Heart left ventricle (tissue), 16 donors: ENCODE results near the gene FTCDNL1. TPM values are rescaled to one million over a fixed set of nuclear protein-coding genes. Genes with fewer than 3 reads are reported as not detected.

Experiments used
- ATAC-seq, 4 donors: fragments of 200-7000 bp; cut with Tn5 transposase; one replicate each; pipeline ENCODE4 v1.9.1; 2020 to 2022; ENCODE audit warnings: moderate library complexity in 4 of 4, mild to moderate bottlenecking in 3 of 4, moderate number of reproducible peaks in 1 of 4
- DNase-seq, 5 donors: peaks; one replicate each; pipeline ENCODE4 v3.0.0-alpha.2; 2020
- H3K27ac ChIP-seq, 12 donors: fragments of 200-600 bp; sonication (generic) in 4 of 12; one replicate each; pipeline versions ENCODE4 v1.5.0 to v1.8.0; 2016 to 2022; ENCODE audit warnings: mild to moderate bottlenecking in 2 of 12
- H3K27me3 ChIP-seq, 9 donors: fragments of 200-600 bp; sonication (generic) in 2 of 9; one replicate each; pipeline versions ENCODE4 v1.5.1 to v1.8.0; 2016 to 2022; ENCODE audit warnings: mild to moderate bottlenecking in 3 of 9
- H3K36me3 ChIP-seq, 9 donors: fragments of 200-600 bp; sonication (generic) in 2 of 9; one replicate each; pipeline versions ENCODE4 v1.5.0 to v1.8.0; 2018 to 2022; ENCODE audit warnings: mild to moderate bottlenecking in 2 of 9
- H3K4me1 ChIP-seq, 12 donors: fragments of 200-600 bp; sonication (generic) in 4 of 12; one replicate each; pipeline versions ENCODE4 v1.5.0 to v1.8.0; 2016 to 2022; ENCODE audit warnings: mild to moderate bottlenecking in 3 of 12
- H3K4me3 ChIP-seq, 12 donors: fragments of 200-600 bp; sonication (generic) in 4 of 12; one replicate each; pipeline versions ENCODE4 v1.5.0 to v1.8.0; 2017 to 2022; ENCODE audit warnings: mild to moderate bottlenecking in 9 of 12, moderate library complexity in 4 of 12
- H3K9me3 ChIP-seq, 12 donors: fragments of 200-600 bp; sonication (generic) in 4 of 12; one replicate each; pipeline versions ENCODE4 v1.5.0 to v1.8.0; 2016 to 2022; ENCODE audit warnings: mild to moderate bottlenecking in 1 of 12
- POLR2A ChIP-seq, 2 donors: fragments of 450-650 bp; IDR thresholded peaks; one replicate each; pipeline ENCODE4 v1.6.1; 2017; ENCODE audit warnings: antibody characterized with exemption in 2 of 2, mild to moderate bottlenecking in 2 of 2, moderate library complexity in 2 of 2
- WGBS, 4 donors: extraction: QIAGEN DNeasy Blood & Tissue Kit in 2 of 4; methylation state at CpG; one replicate each; pipeline versions ENCODE4 v1.1.5 to v1.1.7; 2013 to 2018; 5-methylcytosine and 5-hydroxymethylcytosine counted together
- intact Hi-C, 10 donors: fragments of 100-400 bp; cut with DNase I; formaldehyde crosslinking; loops; one replicate each; pipeline versions ENCODE4 v1.11.1 to v1.14.2; 2022
- polyA plus RNA-seq, 2 donors: library from polyadenylated mRNA; stranded (reverse); fragments of 200-250 nt; gene quantifications; one replicate each; pipeline ENCODE4 v1.2.3, GENCODE V29; 2013
- total RNA-seq, 9 donors: library from RNA; depleted of rRNA in 2 of 9; stranded (reverse); fragments of >200 nt in 2 of 9; fragmentation: NEBNext Ultra II Directional in 3 of 9; extraction: Animal tissue kit (Norgen Biotek cat#: 25700) in 3 of 9; gene quantifications; one replicate each; pipeline versions ENCODE4 v1.1.0 to v1.2.4, GENCODE V29; 2016 to 2023
- TF ChIP-seq, protein P1 (sequence below), 12 donors: fragments of 200-600 bp; sonication (generic) in 4 of 12; IDR thresholded peaks; one replicate each; pipeline versions ENCODE4 v1.5.0 to v1.8.0; 2018 to 2022; ENCODE audit warnings: antibody characterized with exemption in 12 of 12, mild to moderate bottlenecking in 5 of 12
- donor health status: ischemic (EF 13 %, LVEDD 7.1; RV severe dilation, severe dysfunction).
- donor health status: healthy with polysubstance abuse.
- donor health status: DM: no; HTN: yes; CAD: no.
- donor health status: DM: no; HTN: no; CAD: no.
- donor health status: ischemic (EF 25% LVEDD 6.9; RV normal size, moderate dysfunction).
- donor health status: ischemic (EF 25% LVEDD 5.7; RV mildly dilated, moderate dysfunction).
- donor health status: healthy.
- donor health status: DM: yes; HTN: yes; CAD: no.
- donor health status: ischemic (EF 35%, LVEDD 5.7; RV mildly dilated, moderate dysfunction).
- donor health status: nonischemic (EF 11% LVEDD 7.7; RV severe dilation, severe dysfunction).
- donor health status: DM: yes; HTN: yes; CAD: no.
- donor health status: PGD.
- donor health status: ischemic (EF 29% LVEDD 5.4; RV normal size, mild dysfunction).
- donor health status: nonischemic (EF 23%, LVEDD 6.1; RV moderate dilation, normal function).

FTCDNL1 gene
- total and polyA plus RNA-seq, 11 donors = 0.69 to 9.6 (median 2.7) TPM

- no peak for DNase-seq
- no peaks in the 10 kb centered on the region for H3K9me3 ChIP-seq
- 91 to 97% (median 95%) methylated on average over 4 of the region's 4 CpGs for WGBS, 4 donors
- H3K27me3 ChIP-seq = peaks cover 0 to 7% (median 0%) of the 10 kb centered on the region in 9 donors
- TF ChIP-seq POLR2A (IDR thresholded peaks at IDR 0.05) = no peak
- TF ChIP-seq, protein P1, sequence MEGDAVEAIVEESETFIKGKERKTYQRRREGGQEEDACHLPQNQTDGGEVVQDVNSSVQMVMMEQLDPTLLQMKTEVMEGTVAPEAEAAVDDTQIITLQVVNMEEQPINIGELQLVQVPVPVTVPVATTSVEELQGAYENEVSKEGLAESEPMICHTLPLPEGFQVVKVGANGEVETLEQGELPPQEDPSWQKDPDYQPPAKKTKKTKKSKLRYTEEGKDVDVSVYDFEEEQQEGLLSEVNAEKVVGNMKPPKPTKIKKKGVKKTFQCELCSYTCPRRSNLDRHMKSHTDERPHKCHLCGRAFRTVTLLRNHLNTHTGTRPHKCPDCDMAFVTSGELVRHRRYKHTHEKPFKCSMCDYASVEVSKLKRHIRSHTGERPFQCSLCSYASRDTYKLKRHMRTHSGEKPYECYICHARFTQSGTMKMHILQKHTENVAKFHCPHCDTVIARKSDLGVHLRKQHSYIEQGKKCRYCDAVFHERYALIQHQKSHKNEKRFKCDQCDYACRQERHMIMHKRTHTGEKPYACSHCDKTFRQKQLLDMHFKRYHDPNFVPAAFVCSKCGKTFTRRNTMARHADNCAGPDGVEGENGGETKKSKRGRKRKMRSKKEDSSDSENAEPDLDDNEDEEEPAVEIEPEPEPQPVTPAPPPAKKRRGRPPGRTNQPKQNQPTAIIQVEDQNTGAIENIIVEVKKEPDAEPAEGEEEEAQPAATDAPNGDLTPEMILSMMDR (IDR thresholded peaks at IDR 0.05) = no peak
- intact Hi-C loops = loop anchor here in 6 of 10 donors (10.0 kb wide), 1 partner anchor 161 kb away; no protein-coding TSS in a partner anchor
- H3K4me1 ChIP-seq = no peaks in the 10 kb centered on the region
- no peak overlapping the region for H3K27ac ChIP-seq
- no peak overlapping the region for H3K4me3 ChIP-seq
- no peak for ATAC-seq
- no peaks in the 10 kb centered on the region for H3K36me3 ChIP-seq
Observed at GRCh38 chr2:199865905-199866304, 14.9 kb upstream of the FTCDNL1 start.

- ATAC-seq = no peak
- TF ChIP-seq, protein P1 (IDR thresholded peaks at IDR 0.05) = no peak
- TF ChIP-seq POLR2A (IDR thresholded peaks at IDR 0.05) = no peak
- peaks cover 0 to 7% (median 0%) of the 10 kb centered on the region in 9 donors for H3K27me3 ChIP-seq
- no peaks in the 10 kb centered on the region for H3K36me3 ChIP-seq
- no peak overlapping the region for H3K27ac ChIP-seq
- WGBS, 4 donors = 58 to 80% (median 62%) methylated on average over 3 of the region's 3 CpGs
- H3K9me3 ChIP-seq = no peaks in the 10 kb centered on the region
- H3K4me1 ChIP-seq = no peaks in the 10 kb centered on the region
- no peak for DNase-seq
- intact Hi-C loops = loop anchor here in 8 of 10 donors (5.0 to 10.0 kb wide), 4 partner anchors 155 to 1550 kb away; no protein-coding TSS in a partner anchor
- H3K4me3 ChIP-seq = no peak overlapping the region
Observed at GRCh38 chr2:199862788-199863187, 11.8 kb upstream of the FTCDNL1 start.

GRCh38 chr2:199861132-199861774, 10.3 kb upstream of the FTCDNL1 start:
- TF ChIP-seq, protein P1 (IDR thresholded peaks at IDR 0.05) = peak in 11 of 12 donors; percentile 7 to 59 (median 40)
- TF ChIP-seq POLR2A (IDR thresholded peaks at IDR 0.05) = no peak
- no peaks in the 10 kb centered on the region for H3K4me1 ChIP-seq
- peaks cover 0 to 15% (median 0%) of the 10 kb centered on the region in 9 donors for H3K27me3 ChIP-seq
- intact Hi-C loops = loop anchor here in 8 of 10 donors (5.0 to 10.0 kb wide), 4 partner anchors 154 to 1549 kb away; no protein-coding TSS in a partner anchor
- no peak overlapping the region for H3K27ac ChIP-seq
- no peaks in the 10 kb centered on the region for H3K36me3 ChIP-seq
- DNase-seq (no peak), ATAC-seq (no peak)
- H3K4me3 ChIP-seq = no peak overlapping the region
- 11 to 17% (median 14%) methylated on average over 4 of the region's 4 CpGs for WGBS, 4 donors
- no peaks in the 10 kb centered on the region for H3K9me3 ChIP-seq

DNA sequence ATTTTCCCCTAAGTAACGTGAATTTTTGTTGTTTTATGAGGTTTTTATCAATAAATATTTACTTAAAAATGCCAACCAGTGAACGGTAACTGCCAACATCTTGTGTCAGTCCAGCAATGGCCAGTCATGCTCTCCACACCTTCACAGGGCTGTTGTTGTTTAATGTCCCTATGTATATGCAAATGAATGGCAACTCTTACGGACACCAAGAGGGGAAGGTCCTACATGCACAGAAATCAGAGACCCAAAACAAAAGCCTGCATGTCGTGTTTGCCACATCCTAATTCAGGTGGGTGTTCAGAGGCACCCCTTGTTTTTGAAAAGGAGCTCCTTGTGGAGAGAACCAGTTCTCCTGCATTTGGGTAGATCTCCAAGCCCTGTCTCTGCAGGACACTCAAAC, 4.8 kb upstream of the FTCDNL1 start:
- Histone ChIP-seq H3K4me3 (no peak overlapping the region), H3K9me3 (no peaks in the 10 kb centered on the region), H3K27me3 (peaks cover 0 to 18% (median 0%) of the 10 kb centered on the region in 9 donors), H3K4me1 (peaks cover 0 to 4% (median 0%) of the 10 kb centered on the region in 12 donors), H3K27ac (no peak overlapping the region), H3K36me3 (no peaks in the 10 kb centered on the region)
- TF ChIP-seq, protein P1 (IDR thresholded peaks at IDR 0.05) = no peak
- TF ChIP-seq POLR2A (IDR thresholded peaks at IDR 0.05) = no peak
- DNase-seq = no peak
- no peak for ATAC-seq
- intact Hi-C loops = loop anchor here in 1 of 10 donors (10.0 kb wide), 1 partner anchor 151 kb away; no protein-coding TSS in a partner anchor
- 43 to 62% (median 57%) methylated on average over 4 of the region's 4 CpGs for WGBS, 4 donors
